Measurements from ENCODE around the gene SMCO2.

The SMCO2 gene

GRCh38 chr12:27499377-27499776 is 52.8 kb downstream of the SMCO2 start:
- DNase-seq (ENCODE audit: low read depth): no peak

GRCh38 chr12:27500546-27500945 is 54.0 kb downstream of the SMCO2 start:
- DNase-seq (ENCODE audit: low read depth): no peak

GRCh38 chr12:27502021-27502435 is 55.5 kb downstream of the SMCO2 start:
- DNase-seq (ENCODE audit: low read depth): no peak

DNA sequence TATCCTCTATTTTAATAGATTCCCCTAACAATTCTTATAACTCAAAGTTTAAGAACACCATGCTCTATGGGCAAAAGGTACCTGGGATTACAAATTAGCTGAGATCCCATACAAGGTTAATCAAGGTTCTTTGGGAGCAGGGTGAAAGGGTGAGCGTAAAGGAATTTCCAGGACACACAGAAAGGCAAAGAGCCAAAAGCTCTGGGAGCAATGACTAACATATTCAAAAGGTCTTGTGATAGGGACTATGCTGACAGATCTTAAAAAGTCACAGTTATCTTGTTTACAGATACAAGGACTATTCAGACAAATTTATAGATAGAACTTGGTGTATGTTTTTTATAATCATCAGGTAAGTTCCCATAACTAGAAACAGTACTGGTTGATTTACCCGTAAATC is 58.0 kb downstream of the SMCO2 start:
- DNase-seq (ENCODE audit: low read depth): no peak

DNA sequence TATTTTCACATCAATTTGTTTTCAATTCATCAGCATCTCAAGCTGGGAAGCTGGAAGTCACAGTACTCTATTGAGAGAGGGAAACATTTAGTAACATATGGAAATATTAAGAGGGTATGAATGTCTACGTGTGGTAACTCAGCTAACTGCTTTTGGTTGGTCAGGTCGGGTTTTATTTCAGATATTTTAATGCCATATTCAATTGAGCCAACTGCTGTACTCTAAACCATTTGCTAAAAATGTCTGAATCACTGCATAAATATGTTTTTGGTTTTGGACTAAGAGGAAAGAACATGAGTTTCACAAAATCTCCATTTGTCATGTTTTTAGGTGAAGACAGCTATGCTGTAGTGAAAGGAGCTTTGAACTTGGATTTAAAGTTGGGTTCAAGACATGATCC is 58.6 kb downstream of the SMCO2 start:
- DNase-seq (ENCODE audit: low read depth): no peak

- DNase-seq (ENCODE audit: low read depth): no peak
Measured at GRCh38 chr12:27505761-27506160, 59.2 kb downstream of the SMCO2 start.

DNA sequence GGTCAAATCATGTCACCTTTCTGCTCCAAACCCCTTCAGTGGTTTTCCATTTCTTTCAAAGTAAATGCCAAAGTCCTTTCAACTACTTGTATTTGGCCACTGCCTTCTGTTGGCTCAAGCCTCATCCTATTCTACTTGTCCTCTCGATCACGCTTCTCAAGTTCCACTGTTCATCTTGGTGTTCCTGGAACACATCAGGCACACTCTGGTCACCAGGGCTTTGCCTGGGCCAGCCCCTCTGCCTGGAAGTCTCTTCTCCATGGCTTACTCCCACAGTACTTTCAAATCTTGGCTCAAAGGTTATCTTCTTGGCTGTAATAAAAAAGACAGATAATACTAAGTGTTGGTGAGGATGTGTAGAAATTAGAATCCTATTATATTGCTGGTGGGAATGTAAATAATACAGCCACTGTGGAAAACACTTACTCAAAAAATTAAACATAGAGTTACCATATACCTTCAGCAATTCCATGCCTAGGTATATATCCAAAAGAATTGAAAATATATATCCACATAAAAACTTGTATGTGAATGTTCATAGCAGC is 60.2 kb downstream of the SMCO2 start:
- no peak for DNase-seq (ENCODE audit: low read depth)

DNA sequence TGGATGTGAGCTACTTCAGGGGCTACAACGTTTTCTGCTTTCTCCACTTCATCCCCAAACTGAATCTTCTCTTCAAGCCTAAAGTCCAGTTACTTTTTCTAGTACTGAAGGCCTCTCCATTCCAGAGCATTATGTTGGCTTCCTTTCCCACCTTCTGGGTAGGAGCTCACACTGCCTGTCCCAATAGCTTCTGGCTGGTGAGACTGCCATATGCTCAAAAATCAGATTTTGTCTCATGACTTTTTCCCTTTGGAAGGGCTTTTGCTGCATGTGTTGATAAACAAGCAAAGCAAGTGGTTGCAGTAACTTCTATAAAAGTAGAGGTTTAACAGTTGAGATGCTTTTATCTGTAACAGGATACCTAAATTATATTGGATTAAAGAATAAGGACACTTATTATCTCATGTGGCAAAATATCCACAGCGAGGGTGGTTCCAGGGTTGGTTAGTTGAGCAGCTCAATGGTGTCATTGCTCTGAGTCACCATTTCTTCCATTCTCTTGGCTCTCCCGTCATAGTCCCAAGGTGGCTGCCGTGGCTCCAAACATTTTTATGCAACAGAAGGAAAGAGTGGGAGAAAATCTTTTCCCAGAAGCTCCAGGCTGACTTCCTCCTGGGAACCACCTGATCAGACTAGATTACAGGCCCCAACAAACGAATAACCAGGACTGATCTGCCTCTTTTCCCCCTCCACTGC is 62.3 kb downstream of the SMCO2 start:
- no peak for DNase-seq (ENCODE audit: low read depth)

GRCh38 chr12:27511031-27511722 is 64.6 kb downstream of the SMCO2 start:
- DNase-seq (ENCODE audit: low read depth): no peak

DNA sequence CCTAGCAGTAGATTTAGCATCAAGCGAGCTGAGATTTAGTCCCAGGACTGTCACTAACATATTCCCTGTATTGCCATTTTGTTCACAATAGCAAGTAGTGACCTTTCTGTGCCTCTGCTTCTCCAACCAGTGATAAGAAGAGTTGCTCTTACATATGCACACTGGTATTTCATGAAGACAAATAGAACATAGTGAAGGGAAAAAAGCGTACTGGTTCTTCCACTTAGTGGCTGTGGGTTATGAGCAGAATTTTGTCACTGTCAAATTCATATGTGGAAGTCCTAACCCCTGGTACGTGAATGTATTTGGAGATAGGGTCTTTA is 65.1 kb downstream of the SMCO2 start:
- no peak for DNase-seq (ENCODE audit: low read depth)

DNA sequence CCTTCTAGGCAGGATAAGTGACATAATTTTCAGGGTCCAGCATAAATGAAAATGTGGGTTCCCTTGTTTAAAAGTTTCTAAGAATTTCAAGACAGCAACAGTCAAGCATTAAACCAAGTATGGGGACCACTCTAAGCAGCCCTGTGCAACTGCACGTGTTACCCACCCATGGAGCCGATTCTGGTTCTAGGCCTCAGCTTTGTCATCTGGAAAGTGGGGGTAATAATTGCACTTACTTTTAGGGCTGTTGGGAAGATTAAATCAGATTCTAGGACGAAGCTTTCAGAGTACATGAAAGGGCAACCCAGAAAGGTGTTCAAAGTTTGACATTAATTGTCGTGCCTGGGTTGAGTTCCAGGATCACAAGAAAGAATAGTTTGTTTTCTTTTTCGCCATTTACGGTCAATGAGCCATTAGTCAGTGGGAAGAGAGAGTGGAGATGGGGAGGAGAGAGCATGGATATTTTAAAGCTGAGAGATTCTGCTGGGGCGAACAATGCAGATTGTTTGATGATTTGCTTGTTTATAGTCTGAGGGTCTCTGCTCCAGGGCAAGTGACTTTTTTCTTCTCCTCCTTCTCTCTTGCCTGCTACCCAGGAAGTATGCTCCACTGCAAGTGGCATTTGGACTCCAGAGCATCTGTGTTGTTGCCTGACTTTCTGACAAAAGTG is 66.8 kb downstream of the SMCO2 start:
- no peak for DNase-seq (ENCODE audit: low read depth)

DNA sequence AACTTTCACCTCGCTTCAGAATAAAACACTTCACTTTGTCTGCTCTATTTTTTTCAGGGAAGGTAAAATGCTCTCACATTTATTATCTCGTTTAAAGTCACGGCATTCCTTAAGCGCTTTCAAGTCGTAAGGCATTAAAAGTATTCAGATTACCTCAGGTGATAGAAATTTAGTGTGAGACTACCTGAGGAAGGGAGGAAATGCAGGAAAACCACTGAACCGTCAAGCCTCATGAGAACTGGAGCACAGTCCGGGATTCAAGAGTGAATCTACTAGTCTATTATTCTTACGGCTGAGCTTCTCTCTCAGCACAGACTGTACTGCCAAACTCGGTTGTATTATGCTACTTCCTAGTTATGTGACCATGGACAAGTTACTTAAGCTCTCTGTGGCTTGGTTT is 69.1 kb downstream of the SMCO2 start:
- no peak for DNase-seq (ENCODE audit: low read depth)

GRCh38 chr12:27516625-27517024 is 70.1 kb downstream of the SMCO2 start:
- DNase-seq (ENCODE audit: low read depth): no peak

DNA sequence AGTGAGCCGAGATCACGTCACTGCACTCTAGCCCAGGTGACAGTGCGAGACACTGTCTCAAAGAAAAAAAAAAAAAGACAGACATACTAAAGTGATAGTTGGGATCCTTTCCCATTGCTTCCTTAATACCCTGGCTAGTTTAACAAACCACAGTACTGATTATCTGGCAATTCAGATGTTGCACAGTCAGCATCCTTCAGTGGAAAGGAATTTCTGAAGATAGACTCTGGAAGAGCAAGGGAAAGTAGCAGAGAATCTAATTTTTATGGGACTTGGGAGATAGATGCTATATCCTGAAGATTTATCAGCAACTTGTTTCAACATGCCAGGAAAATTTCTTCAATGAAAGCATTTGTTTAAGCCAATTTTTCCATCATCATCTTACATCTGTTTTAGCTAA is 71.0 kb downstream of the SMCO2 start:
- no peak for DNase-seq (ENCODE audit: low read depth)

GRCh38 chr12:27517961-27518665 is 71.6 kb downstream of the SMCO2 start:
- DNase-seq (ENCODE audit: low read depth): no peak

DNA sequence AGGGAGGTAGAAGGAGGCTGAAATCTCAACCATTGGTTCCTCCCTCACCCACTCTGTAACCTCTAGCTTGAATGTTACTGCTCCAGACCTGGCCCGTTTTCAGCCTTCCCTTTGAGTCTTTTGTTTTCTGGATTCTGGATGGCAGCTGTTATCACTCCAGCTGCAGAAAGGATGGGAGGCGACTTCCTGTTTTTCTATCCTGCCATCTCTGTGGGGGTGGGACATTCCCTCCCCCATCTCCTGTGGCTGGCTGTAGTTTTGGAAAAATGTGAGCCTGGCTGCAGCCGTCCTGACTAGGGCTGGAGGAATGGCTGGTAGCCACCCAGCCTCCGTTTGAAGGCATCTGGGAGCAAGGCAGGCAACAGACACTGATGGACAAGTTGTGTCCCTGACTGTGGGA is 74.5 kb downstream of the SMCO2 start:
- DNase-seq (ENCODE audit: low read depth): no peak

DNA sequence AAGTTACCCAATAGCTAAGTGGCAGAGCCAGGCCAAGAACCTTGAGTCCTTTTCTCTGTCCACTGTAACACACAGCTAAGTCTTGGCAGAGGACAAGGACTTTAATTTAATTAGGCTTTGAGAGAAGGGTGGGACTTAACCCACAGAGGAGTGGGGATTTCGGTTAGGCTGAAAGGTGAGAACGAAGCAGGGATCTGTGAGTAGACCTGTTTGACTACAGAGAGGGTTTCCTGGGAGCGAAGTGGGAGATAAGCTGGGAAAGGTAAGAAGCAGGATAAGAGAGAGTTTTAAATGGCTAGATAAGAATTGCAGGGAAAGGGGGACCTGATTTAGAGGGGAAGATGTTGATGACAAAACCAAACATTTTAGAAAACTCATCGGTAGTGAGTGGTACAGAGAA is 75.4 kb downstream of the SMCO2 start:
- DNase-seq (ENCODE audit: low read depth): no peak

DNA sequence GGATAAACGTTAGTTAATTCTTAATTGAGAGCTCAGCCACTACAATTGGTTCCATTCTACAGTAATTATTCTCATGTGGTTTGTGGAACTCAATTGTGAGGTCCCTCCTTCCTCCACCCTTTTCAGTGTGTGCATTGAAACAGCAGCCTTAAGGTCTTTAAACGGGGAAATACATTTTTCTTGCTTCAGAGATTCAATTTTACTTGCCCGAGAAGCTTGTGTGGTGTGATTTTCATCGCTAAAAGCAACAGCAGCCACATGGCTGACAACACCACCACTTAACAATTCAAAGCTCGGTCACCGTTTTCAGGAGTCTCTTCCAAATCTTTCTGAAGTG is 76.7 kb downstream of the SMCO2 start:
- no peak for DNase-seq (ENCODE audit: low read depth)

- peak; percentile 99 for DNase-seq (ENCODE audit: low read depth)
Measured at GRCh38 chr12:27523642-27524493, 77.3 kb downstream of the SMCO2 start, which contains the start of gene PPFIBP1. TSS of gene PPFIBP1 (plus strand) at chr12:27524206. CDS start at chr12:27633397, 109,191 bp downstream.

DNA sequence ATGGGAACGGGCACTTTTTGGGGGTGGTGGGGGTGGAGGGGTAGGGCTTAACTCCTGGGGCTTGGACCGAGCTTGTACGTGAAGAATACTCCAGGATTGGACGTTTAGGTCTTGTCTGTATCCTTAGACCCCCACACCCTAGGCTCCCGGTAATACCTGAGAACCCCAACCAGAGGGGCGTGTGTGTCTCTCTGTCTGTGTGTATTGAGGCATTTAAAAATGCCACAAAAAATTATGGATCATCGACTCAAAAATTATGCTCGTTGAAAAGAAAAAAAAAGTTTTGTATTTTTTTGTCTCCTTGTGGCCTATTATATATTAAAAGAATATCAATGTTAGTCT is 77.9 kb downstream of the SMCO2 start:
- no peak for DNase-seq (ENCODE audit: low read depth)

DNA sequence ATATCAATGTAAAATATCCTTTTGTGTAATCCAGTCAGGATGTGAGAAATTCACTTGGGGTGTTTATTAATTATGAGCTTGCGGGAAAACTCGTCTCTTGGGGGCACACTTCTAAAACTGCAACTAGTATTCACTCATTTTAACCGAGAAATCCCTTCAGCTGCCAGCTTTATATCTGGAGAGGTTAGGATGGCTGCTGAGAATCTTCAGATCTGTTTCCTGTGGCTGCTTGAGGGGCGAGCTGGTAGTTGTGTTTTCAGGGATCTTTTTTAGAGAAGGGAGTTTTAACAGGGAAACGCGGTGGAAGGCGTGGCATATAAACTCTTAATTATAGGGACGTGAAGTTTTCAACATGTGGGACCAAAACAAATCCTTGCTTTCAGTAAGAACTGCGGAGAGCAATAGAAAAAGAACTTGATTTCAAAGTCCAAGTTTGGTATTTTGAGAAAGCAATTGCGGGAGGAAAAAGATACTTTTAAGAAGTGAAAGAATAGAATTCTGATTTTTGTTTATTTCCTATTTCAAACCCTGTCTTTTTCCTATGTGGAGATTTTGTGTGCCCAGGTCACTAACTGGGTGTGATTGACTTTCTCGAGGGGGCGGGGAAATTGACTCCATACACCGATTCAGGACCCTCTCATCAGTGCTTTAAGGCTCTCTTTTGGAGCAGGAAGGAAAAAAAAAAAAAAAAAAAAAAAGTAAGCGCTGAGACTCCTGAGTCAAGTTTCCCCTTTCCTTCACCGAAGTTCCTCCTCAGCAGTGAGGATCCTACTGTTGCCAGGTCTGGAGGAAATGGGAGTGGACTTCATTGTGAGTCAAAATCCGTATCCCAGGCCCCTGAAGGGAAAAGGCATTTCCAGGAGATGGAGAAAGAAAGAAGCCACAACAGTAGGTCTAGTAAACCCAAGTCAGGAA is 78.6 kb downstream of the SMCO2 start:
- DNase-seq (ENCODE audit: low read depth): no peak

All from stimulated activated CD8-positive, alpha-beta memory T cell treated with anti-CD3 and anti-CD28 coated beads, Interleukin-15, amount 100 ng/mL, for 1 hour (primary cell).